Tibial nerve (tissue), 4 donors: Measurements from ENCODE around the gene PRDM1.

Experiments used
- CTCF ChIP-seq, 5 experiments: fragments of 200-600 bp in 3 of 5; fragments of 450-650 bp in 2 of 5; sonication (generic) in 3 of 5; IDR thresholded peaks; one replicate each; pipeline ENCODE4 v1.5.1; 2016 to 2019; ENCODE audit warnings: antibody characterized with exemption in 5 of 5, mild to moderate bottlenecking in 3 of 5, moderate library complexity in 2 of 5
- EP300 ChIP-seq, 2 donors: sonication (generic); formaldehyde crosslinking; IDR thresholded peaks; one replicate each; pipeline ENCODE4 v1.6.1; 2017; ENCODE audit warnings: antibody characterized with exemption in 2 of 2, mild to moderate bottlenecking in 1 of 2
- POLR2A ChIP-seq, 2 donors: fragments of 450-650 bp; IDR thresholded peaks; one replicate each; pipeline ENCODE4 v1.6.1; 2017; ENCODE audit warnings: antibody characterized with exemption in 2 of 2, mild to moderate bottlenecking in 2 of 2, moderate library complexity in 2 of 2

- no peak for TF ChIP-seq POLR2A (IDR thresholded peaks at IDR 0.05)
- no peak for TF ChIP-seq CTCF (IDR thresholded peaks at IDR 0.05)
- no peak for TF ChIP-seq EP300 (IDR thresholded peaks at IDR 0.05)
Observed at GRCh38 chr6:106143665-106144064, 57.5 kb downstream of the PRDM1 start.
